Suppressor macrophage treated with lipopolysaccharide for 1 hour (primary cell): ENCODE data around the gene STAP2.

Experiments
- DNase-seq, 3 donors: peaks; one replicate each; pipeline ENCODE4 v3.0.0-alpha.2; 2020 to 2022

The STAP2 gene

GRCh38 chr19:4338441-4339355 lies at the start of gene STAP2:
Gene STAP2, minus strand, starts transcription at chr19:4338827. Its CDS starts 74 bp downstream, at chr19:4338753.
- DNase-seq: peak; percentile 16 to 50 (median 36)

- DNase-seq: peak in 1 of 3 donors; percentile 44
Observed at GRCh38 chr19:4386041-4386782, 47.6 kb upstream of the STAP2 start.

GRCh38 chr19:4385291-4386040 lies 46.8 kb upstream of the STAP2 start:
- no peak for DNase-seq

GRCh38 chr19:4380254-4380727 lies 41.7 kb upstream of the STAP2 start:
- DNase-seq: peak in 2 of 3 donors; percentile 33 to 58

GRCh38 chr19:4379383-4380253 lies 41.0 kb upstream of the STAP2 start:
- DNase-seq: no peak

GRCh38 chr19:4378886-4379285 lies 40.3 kb upstream of the STAP2 start:
- DNase-seq: no peak

GRCh38 chr19:4376991-4377781 lies 38.6 kb upstream of the STAP2 start:
- no peak for DNase-seq

- DNase-seq: no peak
Observed at GRCh38 chr19:4376671-4376990, 38.0 kb upstream of the STAP2 start.

- no peak for DNase-seq
Observed at GRCh38 chr19:4376028-4376670, 37.5 kb upstream of the STAP2 start.

- peak; percentile 62 to 73 (median 71) for DNase-seq
Observed at GRCh38 chr19:4375164-4376027, 36.8 kb upstream of the STAP2 start.

- DNase-seq: peak; percentile 86 to 93 (median 93)
Observed at GRCh38 chr19:4374498-4375163, 36.0 kb upstream of the STAP2 start.

- peak; percentile 64 to 68 (median 68) for DNase-seq
Observed at GRCh38 chr19:4373601-4374497, 35.2 kb upstream of the STAP2 start.

- DNase-seq: no peak
Observed at GRCh38 chr19:4373013-4373367, 34.4 kb upstream of the STAP2 start.

GRCh38 chr19:4372165-4373012 lies 33.8 kb upstream of the STAP2 start:
- no peak for DNase-seq

- no peak for DNase-seq
Observed at GRCh38 chr19:4371247-4372164, 32.9 kb upstream of the STAP2 start.
